ENCODE results near the gene NXNL2. TPM values are rescaled to one million over a fixed set of nuclear protein-coding genes. Genes with fewer than 3 reads are reported as not detected.

Gene NXNL2
- total and polyA plus RNA-seq, 4 donors = 0.09 to 0.14 TPM; not detected in 2

DNA sequence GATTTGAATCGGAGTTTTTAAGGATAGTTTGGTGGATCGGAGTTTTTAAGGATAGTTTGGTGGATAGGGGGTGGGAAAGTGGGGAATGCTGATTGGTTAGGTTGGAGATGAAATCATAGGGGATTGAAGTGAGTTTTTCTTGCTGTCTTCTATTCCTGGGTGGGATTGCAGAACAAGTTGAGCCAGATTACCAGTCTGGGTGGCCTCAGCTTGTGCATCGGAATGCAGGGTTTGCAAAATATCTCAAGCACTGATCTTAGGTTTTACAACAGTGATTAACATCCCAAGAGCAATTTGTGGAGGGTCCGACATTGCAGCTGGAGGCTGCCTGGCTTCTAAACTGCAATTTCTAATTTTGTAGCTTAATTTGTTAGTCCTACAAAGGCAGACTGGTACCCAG is 23.1 kb upstream of the NXNL2 start:
- DNase-seq (ENCODE audit: low spot score) = no peak
- TF ChIP-seq YY1 (IDR thresholded peaks at IDR 0.05) = no peak
- no peak for TF ChIP-seq GABPA (IDR thresholded peaks at IDR 0.05 in 1 of 2, conservative IDR thresholded peaks at IDR 0.05 in 1 of 2)
- no peak for TF ChIP-seq ZBTB33 (IDR thresholded peaks at IDR 0.05)
- TF ChIP-seq RAD21 (IDR thresholded peaks at IDR 0.05) = no peak
- no peak for TF ChIP-seq HNF4G (IDR thresholded peaks at IDR 0.05)
- TF ChIP-seq, protein P1, sequence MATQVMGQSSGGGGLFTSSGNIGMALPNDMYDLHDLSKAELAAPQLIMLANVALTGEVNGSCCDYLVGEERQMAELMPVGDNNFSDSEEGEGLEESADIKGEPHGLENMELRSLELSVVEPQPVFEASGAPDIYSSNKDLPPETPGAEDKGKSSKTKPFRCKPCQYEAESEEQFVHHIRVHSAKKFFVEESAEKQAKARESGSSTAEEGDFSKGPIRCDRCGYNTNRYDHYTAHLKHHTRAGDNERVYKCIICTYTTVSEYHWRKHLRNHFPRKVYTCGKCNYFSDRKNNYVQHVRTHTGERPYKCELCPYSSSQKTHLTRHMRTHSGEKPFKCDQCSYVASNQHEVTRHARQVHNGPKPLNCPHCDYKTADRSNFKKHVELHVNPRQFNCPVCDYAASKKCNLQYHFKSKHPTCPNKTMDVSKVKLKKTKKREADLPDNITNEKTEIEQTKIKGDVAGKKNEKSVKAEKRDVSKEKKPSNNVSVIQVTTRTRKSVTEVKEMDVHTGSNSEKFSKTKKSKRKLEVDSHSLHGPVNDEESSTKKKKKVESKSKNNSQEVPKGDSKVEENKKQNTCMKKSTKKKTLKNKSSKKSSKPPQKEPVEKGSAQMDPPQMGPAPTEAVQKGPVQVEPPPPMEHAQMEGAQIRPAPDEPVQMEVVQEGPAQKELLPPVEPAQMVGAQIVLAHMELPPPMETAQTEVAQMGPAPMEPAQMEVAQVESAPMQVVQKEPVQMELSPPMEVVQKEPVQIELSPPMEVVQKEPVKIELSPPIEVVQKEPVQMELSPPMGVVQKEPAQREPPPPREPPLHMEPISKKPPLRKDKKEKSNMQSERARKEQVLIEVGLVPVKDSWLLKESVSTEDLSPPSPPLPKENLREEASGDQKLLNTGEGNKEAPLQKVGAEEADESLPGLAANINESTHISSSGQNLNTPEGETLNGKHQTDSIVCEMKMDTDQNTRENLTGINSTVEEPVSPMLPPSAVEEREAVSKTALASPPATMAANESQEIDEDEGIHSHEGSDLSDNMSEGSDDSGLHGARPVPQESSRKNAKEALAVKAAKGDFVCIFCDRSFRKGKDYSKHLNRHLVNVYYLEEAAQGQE (IDR thresholded peaks at IDR 0.05) = no peak
- no peak for TF ChIP-seq EGR1 (IDR thresholded peaks at IDR 0.05; ENCODE audit: low read depth in 2 of 2)
- no peak for TF ChIP-seq FOXA1 (IDR thresholded peaks at IDR 0.05)
- TF ChIP-seq RXRA (IDR thresholded peaks at IDR 0.05) = no peak
- no peak for TF ChIP-seq FOXA2 (IDR thresholded peaks at IDR 0.05)
- no peak for TF ChIP-seq HNF4A (conservative IDR thresholded peaks at IDR 0.05)
- no peak for TF ChIP-seq ATF3 (IDR thresholded peaks at IDR 0.05)
- H3K27ac ChIP-seq (ENCODE audit: low read depth in 1 of 2, low read length in 2 of 2) = no peak overlapping the region
- no peak overlapping the region for H3K9ac ChIP-seq (ENCODE audit: low read depth in 1 of 2, low read length in 2 of 2)
- no peak overlapping the region for H3K4me3 ChIP-seq (ENCODE audit: low read depth in 1 of 3, low read length in 3 of 3)
- no peaks in the 10 kb centered on the region for H3K36me3 ChIP-seq (ENCODE audit: control insufficient read depth in 4 of 4, insufficient read depth in 3 of 4, low read depth in 1 of 4, low read length in 3 of 4)
- H3K9me3 ChIP-seq (ENCODE audit: control insufficient read depth in 4 of 4, low read length in 3 of 4) = peaks cover 0 to 7% (median 4%) of the 10 kb centered on the region in 4 donors
- no peaks in the 10 kb centered on the region for H3K4me1 ChIP-seq (ENCODE audit: control insufficient read depth in 4 of 4, insufficient read depth in 4 of 4, low read length in 3 of 4)
- 85% methylated on average over 4 of the region's 4 CpGs for WGBS
- no peaks in the 10 kb centered on the region for H3K27me3 ChIP-seq (ENCODE audit: control insufficient read depth in 4 of 4, insufficient read depth in 4 of 4, low read length in 3 of 4)

DNA sequence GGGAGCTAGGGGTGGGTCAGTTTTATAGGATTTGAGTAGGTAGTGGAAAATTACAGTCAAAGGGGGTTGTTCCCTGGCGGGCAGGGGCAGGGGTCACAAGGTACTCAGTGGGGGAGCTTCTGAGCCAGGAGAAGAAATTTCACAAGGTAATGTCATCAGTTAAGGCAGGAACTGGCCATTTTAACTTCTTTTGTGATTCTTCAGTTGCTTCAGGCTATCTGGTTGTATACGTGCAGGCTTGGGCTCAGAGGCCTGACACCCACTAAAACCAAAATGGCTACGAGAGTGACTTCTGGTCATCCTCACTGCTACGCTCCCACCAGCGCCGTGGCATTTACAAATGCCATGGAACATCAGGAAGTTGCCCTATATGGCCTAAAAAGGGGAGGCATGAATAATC is 20.7 kb upstream of the NXNL2 start:
- TF ChIP-seq JUND (IDR thresholded peaks at IDR 0.05) (no peak), HNF4A (conservative IDR thresholded peaks at IDR 0.05) (no peak), HNF4G (IDR thresholded peaks at IDR 0.05) (no peak), RAD21 (IDR thresholded peaks at IDR 0.05) (no peak), FOXA1 (IDR thresholded peaks at IDR 0.05) (no peak), FOXA2 (IDR thresholded peaks at IDR 0.05) (no peak), SP1 (IDR thresholded peaks at IDR 0.05) (no peak), GABPA (IDR thresholded peaks at IDR 0.05 in 1 of 2, conservative IDR thresholded peaks at IDR 0.05 in 1 of 2) (no peak)
- 94% methylated on average over 6 of the region's 6 CpGs for WGBS
- DNase-seq (ENCODE audit: low spot score) = no peak

More for the DNA sequence above, 20.7 kb upstream of the NXNL2 start:
- Histone ChIP-seq H3K9ac (ENCODE audit: low read depth in 1 of 2, low read length in 2 of 2) (no peak overlapping the region), H3K36me3 (ENCODE audit: control insufficient read depth in 4 of 4, insufficient read depth in 3 of 4, low read depth in 1 of 4, low read length in 3 of 4) (no peaks in the 10 kb centered on the region), H3K9me3 (ENCODE audit: control insufficient read depth in 4 of 4, low read length in 3 of 4) (peaks cover 0 to 3% (median under 1%) of the 10 kb centered on the region in 4 donors), H3K27me3 (ENCODE audit: control insufficient read depth in 4 of 4, insufficient read depth in 4 of 4, low read length in 3 of 4) (no peaks in the 10 kb centered on the region), H3K27ac (ENCODE audit: low read depth in 1 of 2, low read length in 2 of 2) (no peak overlapping the region), H3K4me3 (ENCODE audit: low read depth in 1 of 3, low read length in 3 of 3) (no peak overlapping the region), H3K4me1 (ENCODE audit: control insufficient read depth in 4 of 4, insufficient read depth in 4 of 4, low read length in 3 of 4) (no peaks in the 10 kb centered on the region)

Data from liver (tissue), 9 donors.